ENCODE measurements around the gene KRTAP5-1.
"Not testable (repeated sequence)": the region's sequence is repeated elsewhere in the genome, so short reads cannot be mapped to it uniquely, and the experiment has no call there.

Gene KRTAP5-1

GRCh38 chr11:1619449-1619848 lies 34.4 kb upstream of the KRTAP5-1 start:
- H3K27me3 ChIP-seq (ENCODE audit: insufficient read depth, low read length): no peaks in the 10 kb centered on the region; the same call in 1 of the 2 replicates
- no peak overlapping the region for H3K9ac ChIP-seq (ENCODE audit: low read depth, low read length)
- H3K36me3 ChIP-seq (ENCODE audit: insufficient read depth, low read depth, low read length): no peaks in the 10 kb centered on the region
- H3K4me1 ChIP-seq (ENCODE audit: insufficient read depth, low read length): no peaks in the 10 kb centered on the region
- no peak overlapping the region for H3K27ac ChIP-seq (ENCODE audit: low read length)
- no peaks in the 10 kb centered on the region for H3K9me3 ChIP-seq (ENCODE audit: insufficient read depth, low read depth, low read length)
- no peak overlapping the region for H3K4me3 ChIP-seq (ENCODE audit: low read length)

- H3K27ac ChIP-seq (ENCODE audit: low read length): no peak overlapping the region
- no peak overlapping the region for H3K4me3 ChIP-seq (ENCODE audit: low read length)
- no peaks in the 10 kb centered on the region for H3K4me1 ChIP-seq (ENCODE audit: insufficient read depth, low read length)
- no peaks in the 10 kb centered on the region for H3K36me3 ChIP-seq (ENCODE audit: insufficient read depth, low read depth, low read length)
- H3K9ac ChIP-seq (ENCODE audit: low read depth, low read length): no peak overlapping the region
- no peaks in the 10 kb centered on the region for H3K9me3 ChIP-seq (ENCODE audit: insufficient read depth, low read depth, low read length)
- no peaks in the 10 kb centered on the region; the same call in 1 of the 2 replicates for H3K27me3 ChIP-seq (ENCODE audit: insufficient read depth, low read length)
Observed at GRCh38 chr11:1618231-1618630, 33.1 kb upstream of the KRTAP5-1 start.

GRCh38 chr11:1608363-1608762 lies 23.3 kb upstream of the KRTAP5-1 start, which contains the start of gene KRTAP5-3:
Gene KRTAP5-3 (minus strand): TSS chr11:1608463. CDS start chr11:1608385, 78 bp downstream.
- Histone ChIP-seq H3K4me3 (ENCODE audit: low read length) (no peak within 1 kb of the TSS), H3K9ac (ENCODE audit: low read depth, low read length) (no peak within 1 kb of the TSS), H3K27ac (ENCODE audit: low read length) (no peak within 1 kb of the TSS), H3K4me1 (ENCODE audit: insufficient read depth, low read length) (no peaks in the 10 kb centered on the region), H3K27me3 (ENCODE audit: insufficient read depth, low read length) (peaks cover 19% of the 10 kb centered on the region), H3K36me3 (ENCODE audit: insufficient read depth, low read depth, low read length) (no peaks in the 10 kb centered on the region), H3K9me3 (ENCODE audit: insufficient read depth, low read depth, low read length) (no peaks in the 10 kb centered on the region)

- H3K9me3 ChIP-seq (ENCODE audit: insufficient read depth, low read depth, low read length); H3K27ac ChIP-seq (ENCODE audit: low read length); H3K4me1 ChIP-seq (ENCODE audit: insufficient read depth, low read length); H3K9ac ChIP-seq (ENCODE audit: low read depth, low read length); H3K36me3 ChIP-seq (ENCODE audit: insufficient read depth, low read depth, low read length); H3K4me3 ChIP-seq (ENCODE audit: low read length): not testable (repeated sequence)
- peaks cover 19% of the 10 kb centered on the region for H3K27me3 ChIP-seq (ENCODE audit: insufficient read depth, low read length)
Observed at GRCh38 chr11:1607901-1608300, 22.8 kb upstream of the KRTAP5-1 start.

- not testable (repeated sequence) for H3K9ac ChIP-seq (ENCODE audit: low read depth, low read length); H3K4me1 ChIP-seq (ENCODE audit: insufficient read depth, low read length); H3K27ac ChIP-seq (ENCODE audit: low read length); H3K36me3 ChIP-seq (ENCODE audit: insufficient read depth, low read depth, low read length); H3K4me3 ChIP-seq (ENCODE audit: low read length); H3K9me3 ChIP-seq (ENCODE audit: insufficient read depth, low read depth, low read length)
- peaks cover 19% of the 10 kb centered on the region for H3K27me3 ChIP-seq (ENCODE audit: insufficient read depth, low read length)
Observed at GRCh38 chr11:1607156-1607845, 22.2 kb upstream of the KRTAP5-1 start.

GRCh38 chr11:1605923-1606322 lies 20.8 kb upstream of the KRTAP5-1 start:
- H3K4me3 ChIP-seq (ENCODE audit: low read length); H3K9ac ChIP-seq (ENCODE audit: low read depth, low read length); H3K36me3 ChIP-seq (ENCODE audit: insufficient read depth, low read depth, low read length); H3K4me1 ChIP-seq (ENCODE audit: insufficient read depth, low read length); H3K9me3 ChIP-seq (ENCODE audit: insufficient read depth, low read depth, low read length); H3K27ac ChIP-seq (ENCODE audit: low read length): not testable (repeated sequence)
- peaks cover 19% of the 10 kb centered on the region for H3K27me3 ChIP-seq (ENCODE audit: insufficient read depth, low read length)

GRCh38 chr11:1604711-1605110 lies 19.6 kb upstream of the KRTAP5-1 start:
- Histone ChIP-seq H3K4me3 (ENCODE audit: low read length) (no peak overlapping the region), H3K27ac (ENCODE audit: low read length) (no peak overlapping the region), H3K27me3 (ENCODE audit: insufficient read depth, low read length) (peaks cover 19% of the 10 kb centered on the region)

GRCh38 chr11:1604181-1604580 lies 19.1 kb upstream of the KRTAP5-1 start:
- Histone ChIP-seq H3K27ac (ENCODE audit: low read length) (no peak overlapping the region), H3K4me1 (ENCODE audit: insufficient read depth, low read length) (no peaks in the 10 kb centered on the region; the same call in 1 of the 2 replicates), H3K27me3 (ENCODE audit: insufficient read depth, low read length) (peaks cover 19% of the 10 kb centered on the region), H3K4me3 (ENCODE audit: low read length) (no peak overlapping the region), H3K36me3 (ENCODE audit: insufficient read depth, low read depth, low read length) (no peaks in the 10 kb centered on the region), H3K9ac (ENCODE audit: low read depth, low read length) (no peak overlapping the region), H3K9me3 (ENCODE audit: insufficient read depth, low read depth, low read length) (no peaks in the 10 kb centered on the region)

More at GRCh38 chr11:1604711-1605110, 19.6 kb upstream of the KRTAP5-1 start:
- Histone ChIP-seq H3K4me1 (ENCODE audit: insufficient read depth, low read length) (no peaks in the 10 kb centered on the region; the same call in 1 of the 2 replicates), H3K9me3 (ENCODE audit: insufficient read depth, low read depth, low read length) (no peaks in the 10 kb centered on the region), H3K9ac (ENCODE audit: low read depth, low read length) (no peak overlapping the region), H3K36me3 (ENCODE audit: insufficient read depth, low read depth, low read length) (no peaks in the 10 kb centered on the region)

GRCh38 chr11:1603629-1604028 lies 18.5 kb upstream of the KRTAP5-1 start:
- peaks cover 19% of the 10 kb centered on the region for H3K27me3 ChIP-seq (ENCODE audit: insufficient read depth, low read length)
- no peak overlapping the region for H3K4me3 ChIP-seq (ENCODE audit: low read length)
- H3K9me3 ChIP-seq (ENCODE audit: insufficient read depth, low read depth, low read length): no peaks in the 10 kb centered on the region
- no peaks in the 10 kb centered on the region; the same call in 1 of the 2 replicates for H3K4me1 ChIP-seq (ENCODE audit: insufficient read depth, low read length)
- no peak overlapping the region for H3K9ac ChIP-seq (ENCODE audit: low read depth, low read length)
- no peaks in the 10 kb centered on the region for H3K36me3 ChIP-seq (ENCODE audit: insufficient read depth, low read depth, low read length)
- H3K27ac ChIP-seq (ENCODE audit: low read length): no peak overlapping the region

GRCh38 chr11:1601663-1602062 lies 16.6 kb upstream of the KRTAP5-1 start:
- H3K36me3 ChIP-seq (ENCODE audit: insufficient read depth, low read depth, low read length); H3K4me3 ChIP-seq (ENCODE audit: low read length); H3K4me1 ChIP-seq (ENCODE audit: insufficient read depth, low read length); H3K9ac ChIP-seq (ENCODE audit: low read depth, low read length); H3K9me3 ChIP-seq (ENCODE audit: insufficient read depth, low read depth, low read length); H3K27ac ChIP-seq (ENCODE audit: low read length): not testable (repeated sequence)
- peaks cover 18% of the 10 kb centered on the region for H3K27me3 ChIP-seq (ENCODE audit: insufficient read depth, low read length)

GRCh38 chr11:1600626-1601025 lies 15.5 kb upstream of the KRTAP5-1 start:
- Histone ChIP-seq H3K9ac (ENCODE audit: low read depth, low read length) (no peak overlapping the region), H3K4me3 (ENCODE audit: low read length) (no peak overlapping the region), H3K27me3 (ENCODE audit: insufficient read depth, low read length) (peaks cover 14% of the 10 kb centered on the region), H3K4me1 (ENCODE audit: insufficient read depth, low read length) (peaks cover 10% of the 10 kb centered on the region; the same call in 1 of the 2 replicates), H3K27ac (ENCODE audit: low read length) (no peak overlapping the region), H3K9me3 (ENCODE audit: insufficient read depth, low read depth, low read length) (no peaks in the 10 kb centered on the region), H3K36me3 (ENCODE audit: insufficient read depth, low read depth, low read length) (no peaks in the 10 kb centered on the region)

GRCh38 chr11:1598816-1599215 lies 13.7 kb upstream of the KRTAP5-1 start:
- peaks cover 14% of the 10 kb centered on the region for H3K27me3 ChIP-seq (ENCODE audit: insufficient read depth, low read length)
- no peaks in the 10 kb centered on the region for H3K9me3 ChIP-seq (ENCODE audit: insufficient read depth, low read depth, low read length)

More at GRCh38 chr11:1598816-1599215, 13.7 kb upstream of the KRTAP5-1 start:
- peaks cover 10% of the 10 kb centered on the region; the same call in 1 of the 2 replicates for H3K4me1 ChIP-seq (ENCODE audit: insufficient read depth, low read length)
- H3K36me3 ChIP-seq (ENCODE audit: insufficient read depth, low read depth, low read length): no peaks in the 10 kb centered on the region
- no peak overlapping the region for H3K9ac ChIP-seq (ENCODE audit: low read depth, low read length)
- no peak overlapping the region for H3K4me3 ChIP-seq (ENCODE audit: low read length)
- no peak overlapping the region for H3K27ac ChIP-seq (ENCODE audit: low read length)
